Body of pancreas (tissue), 4 donors: ENCODE data around the gene ADAMTSL3. TPM values are rescaled to one million over a fixed set of nuclear protein-coding genes. Genes with fewer than 3 reads are reported as not detected.
A peak's percentile ranks its signal among the peaks of the same experiment; 100 is the strongest.
"Not testable (repeated sequence)": the region's sequence is repeated elsewhere in the genome, so short reads cannot be mapped to it uniquely, and the experiment has no call there.

Source experiments
- ATAC-seq: fragments of 150-250 bp; one replicate; pipeline ENCODE4 v1.9.1; 2016
- DNase-seq, 4 donors: peaks; one replicate each; pipeline ENCODE4 v3.0.0-alpha.2; 2019
- H3K27ac ChIP-seq, 4 donors: fragments of 200-600 bp; sonication (generic); 1 replicate in 3 of 4; 2 replicates in 1 of 4; pipeline versions ENCODE4 v1.5.1 to v1.6.1; 2016 to 2019; ENCODE audit warnings: mild to moderate bottlenecking in 1 of 4, mixed read lengths in 1 of 4, moderate library complexity in 1 of 4
- H3K27me3 ChIP-seq, 2 donors: fragments of 200-600 bp; sonication (generic); one replicate each; pipeline ENCODE4 v1.6.0; 2016; ENCODE audit warnings: mild to moderate bottlenecking in 1 of 2
- H3K36me3 ChIP-seq, 2 donors: fragments of 200-600 bp; sonication (generic); replicated peaks in 1 of 2; 2 replicates each; pipeline ENCODE4 v1.5.1; 2016; ENCODE audit warnings: low read depth in 2 of 2; ENCODE audit not compliant: insufficient read depth in 1 of 2
- H3K4me1 ChIP-seq: fragments of 200-600 bp; sonication (generic); one replicate; pipeline ENCODE4 v1.6.0; 2016
- H3K4me3 ChIP-seq, 2 donors: fragments of 200-600 bp; sonication (generic); 1 replicate in 1 of 2; 2 replicates in 1 of 2; pipeline ENCODE4 v1.5.1; 2016 to 2019
- H3K9me3 ChIP-seq, 3 donors: fragments of 200-600 bp; sonication (generic); 1 replicate in 2 of 3; 2 replicates in 1 of 3; pipeline ENCODE4 v1.5.1; 2016
- CTCF ChIP-seq, 7 experiments: fragments of 450-650 bp in 4 of 7; fragments of 200-600 bp in 3 of 7; sonication (generic) in 3 of 7; IDR thresholded peaks; one replicate each; pipeline ENCODE4 v1.5.1; 2016 to 2019; ENCODE audit warnings: antibody characterized with exemption in 7 of 7
- POLR2A ChIP-seq, 3 donors: fragments of 450-650 bp; IDR thresholded peaks; one replicate each; pipeline ENCODE4 v1.6.1; 2016; ENCODE audit warnings: antibody characterized with exemption in 3 of 3, mild to moderate bottlenecking in 2 of 3
- WGBS, 2 donors: methylation state at CpG; one replicate each; pipeline ENCODE4 v1.1.5; 2017; 5-methylcytosine and 5-hydroxymethylcytosine counted together
- intact Hi-C: fragments of 100-400 bp; cut with DNase I; formaldehyde crosslinking; loops from one replicate; pipeline ENCODE4 v1.15.1; 2023
- total RNA-seq, 2 donors: library from RNA; depleted of rRNA; stranded (reverse); fragments of >200 nt; gene quantifications; one replicate each; pipeline ENCODE4 v1.1.0, GENCODE V29; 2016

ADAMTSL3 gene
- total RNA-seq, 2 donors from 2014 or later = 7.8 to 10.2 TPM

- Histone ChIP-seq H3K27me3 (no peaks in the 10 kb centered on the region), H3K27ac (no peak overlapping the region), H3K4me3 (no peak overlapping the region), H3K4me1 (no peaks in the 10 kb centered on the region), H3K36me3 (no peaks in the 10 kb centered on the region), H3K9me3 (peaks cover 0 to under 1% (median 0%) of the 10 kb centered on the region in 3 donors)
- intact Hi-C loops = no loop called here
- 72 to 79% methylated on average over 5 of the region's 5 CpGs for WGBS, 2 donors
- DNase-seq = no peak
- TF ChIP-seq CTCF (IDR thresholded peaks at IDR 0.05) (no peak), POLR2A (IDR thresholded peaks at IDR 0.05) (no peak)
- no peak for ATAC-seq
Measured at GRCh38 chr15:84057714-84058331, 403.9 kb downstream of the ADAMTSL3 start.

GRCh38 chr15:84063674-84064073, 409.8 kb downstream of the ADAMTSL3 start:
- ATAC-seq, DNase-seq, H3K4me1 ChIP-seq, intact Hi-C loops, H3K4me3 ChIP-seq, H3K27me3 ChIP-seq, H3K27ac ChIP-seq, H3K36me3 ChIP-seq: not testable (repeated sequence)
- WGBS, 2 donors = 44 to 45% methylated on average over 2 of the region's 2 CpGs
- peaks cover 0 to 13% (median 0%) of the 10 kb centered on the region in 3 donors for H3K9me3 ChIP-seq

GRCh38 chr15:84068674-84069073, 414.8 kb downstream of the ADAMTSL3 start:
- H3K27ac ChIP-seq, H3K4me1 ChIP-seq, intact Hi-C loops, H3K27me3 ChIP-seq, H3K4me3 ChIP-seq, H3K36me3 ChIP-seq, H3K9me3 ChIP-seq, DNase-seq, ATAC-seq: not testable (repeated sequence)
- WGBS, 2 donors = 54 to 55% methylated on average over 2 of the region's 2 CpGs

- H3K4me3 ChIP-seq, H3K4me1 ChIP-seq, H3K27me3 ChIP-seq, intact Hi-C loops, ATAC-seq, H3K27ac ChIP-seq, H3K36me3 ChIP-seq, DNase-seq, H3K9me3 ChIP-seq: not testable (repeated sequence)
- 72 to 98% methylated on average over 2 of the region's 2 CpGs for WGBS, 2 donors
Measured at GRCh38 chr15:84078038-84078437, 424.1 kb downstream of the ADAMTSL3 start.

- DNase-seq, H3K27me3 ChIP-seq, H3K36me3 ChIP-seq, H3K4me1 ChIP-seq, H3K4me3 ChIP-seq, intact Hi-C loops, H3K27ac ChIP-seq, H3K9me3 ChIP-seq, ATAC-seq: not testable (repeated sequence)
- WGBS, 2 donors = 10 to 16% methylated on average over 15 of the region's 15 CpGs
Measured at GRCh38 chr15:84079325-84079884, 425.5 kb downstream of the ADAMTSL3 start.

GRCh38 chr15:84079885-84080777, 426.2 kb downstream of the ADAMTSL3 start:
- no peak for TF ChIP-seq POLR2A (IDR thresholded peaks at IDR 0.05)
- no peak for TF ChIP-seq CTCF (IDR thresholded peaks at IDR 0.05)
- peaks cover 5% of the 10 kb centered on the region for H3K4me1 ChIP-seq
- ATAC-seq (peak; percentile 68), DNase-seq (peak; percentile 26 to 53 (median 42))
- intact Hi-C loops = no loop called here
- no peaks in the 10 kb centered on the region for H3K9me3 ChIP-seq
- peaks cover 0 to 8% of the 10 kb centered on the region in 2 donors for H3K27me3 ChIP-seq
- no peaks in the 10 kb centered on the region for H3K36me3 ChIP-seq
- peak overlapping the region in 1 of 2 donors; percentile 25 for H3K4me3 ChIP-seq
- 1 to 2% methylated on average over 35 to 65 of the region's 65 CpGs for WGBS, 2 donors
- H3K27ac ChIP-seq = no peak overlapping the region

GRCh38 chr15:84080778-84081084, 426.8 kb downstream of the ADAMTSL3 start:
- H3K4me1 ChIP-seq, H3K9me3 ChIP-seq, H3K4me3 ChIP-seq, H3K36me3 ChIP-seq, DNase-seq, H3K27me3 ChIP-seq, intact Hi-C loops, H3K27ac ChIP-seq, ATAC-seq: not testable (repeated sequence)
- 27 to 47% methylated on average over 9 of the region's 9 CpGs for WGBS, 2 donors
